HEK293 (cell line): ENCODE data around the gene TRIM46.

Experiments used
- FEZF1 ChIP-seq: fragments of 450-650 bp; formaldehyde crosslinking; IDR thresholded peaks from 2 replicates; pipeline ENCODE4 v1.5.1; 2016; ENCODE audit warnings: missing biosample characterization, missing genetic modification characterization
- HOXA7 ChIP-seq: sonication (generic); formaldehyde crosslinking; IDR thresholded peaks from 2 replicates; pipeline ENCODE4 v1.8.1; 2022; ENCODE audit warnings: missing genetic modification reagents, borderline replicate concordance
- IKZF3 ChIP-seq: fragments of 450-650 bp; IDR thresholded peaks from 2 replicates; pipeline ENCODE4 v1.5.0; 2018; ENCODE audit warnings: missing biosample characterization, mild to moderate bottlenecking, missing genetic modification characterization, moderate library complexity
- ZBTB1 ChIP-seq: fragments of 450-650 bp; formaldehyde crosslinking; IDR thresholded peaks from 2 replicates; pipeline ENCODE4 v1.5.1; 2016; ENCODE audit warnings: missing biosample characterization, missing genetic modification characterization
- ZBTB20 ChIP-seq: fragments of 450-650 bp; formaldehyde crosslinking; IDR thresholded peaks from 2 replicates; pipeline ENCODE4 v1.5.1; 2016; ENCODE audit warnings: missing biosample characterization, missing genetic modification characterization
- ZBTB8A ChIP-seq: fragments of 450-650 bp; formaldehyde crosslinking; IDR thresholded peaks from 2 replicates; pipeline ENCODE4 v1.5.1; 2016; ENCODE audit warnings: missing biosample characterization, missing genetic modification characterization
- ZFP37 ChIP-seq: fragments of 450-650 bp; formaldehyde crosslinking; IDR thresholded peaks from 2 replicates; pipeline ENCODE4 v1.5.1; 2016; ENCODE audit warnings: missing biosample characterization, missing genetic modification characterization
- ZIC2 ChIP-seq: fragments of 450-650 bp; formaldehyde crosslinking; IDR thresholded peaks from 2 replicates; pipeline ENCODE4 v1.5.1; 2016; ENCODE audit warnings: missing biosample characterization, missing genetic modification characterization
- ZNF175 ChIP-seq: fragments of 450-650 bp; formaldehyde crosslinking; IDR thresholded peaks from 2 replicates; pipeline ENCODE4 v1.5.1; 2016; ENCODE audit warnings: missing biosample characterization, missing genetic modification characterization
- ZNF223 ChIP-seq: fragments of 450-650 bp; formaldehyde crosslinking; IDR thresholded peaks from 2 replicates; pipeline ENCODE4 v1.5.1; 2016; ENCODE audit warnings: missing biosample characterization, missing genetic modification characterization
- ZNF274 ChIP-seq, 2 experiments: fragments of 200-500 bp in 1 of 2; fragments of 450-650 bp in 1 of 2; sonication (Bioruptor generic) in 1 of 2; formaldehyde crosslinking in 1 of 2; IDR thresholded peaks; 2 replicates each; pipeline versions ENCODE4 v1.5.1 to v1.6.1; 2014 to 2016; ENCODE audit warnings: borderline replicate concordance in 1 of 2, inconsistent platforms in 1 of 2, low read length in 1 of 2, missing biosample characterization in 1 of 2, missing genetic modification characterization in 1 of 2
- ZNF311 ChIP-seq: fragments of 450-650 bp; formaldehyde crosslinking; IDR thresholded peaks from 2 replicates; pipeline ENCODE4 v1.5.1; 2017; ENCODE audit warnings: missing biosample characterization, missing genetic modification characterization, borderline replicate concordance
- ZNF335 ChIP-seq: fragments of 450-650 bp; formaldehyde crosslinking; conservative IDR thresholded peaks from 2 replicates; pipeline ENCODE4 v1.5.1; 2016; ENCODE audit warnings: missing biosample characterization, missing genetic modification characterization
- ZNF426 ChIP-seq: fragments of 450-650 bp; formaldehyde crosslinking; IDR thresholded peaks from 2 replicates; pipeline ENCODE4 v1.5.1; 2017; ENCODE audit warnings: missing biosample characterization, missing genetic modification characterization, mild to moderate bottlenecking, inconsistent platforms, moderate library complexity
- ZNF544 ChIP-seq: fragments of 450-650 bp; formaldehyde crosslinking; IDR thresholded peaks from 2 replicates; pipeline ENCODE4 v1.5.0; 2017; ENCODE audit warnings: missing biosample characterization, missing genetic modification characterization
- ZNF549 ChIP-seq: fragments of 450-650 bp; IDR thresholded peaks from 2 replicates; pipeline ENCODE4 v1.5.1; 2018; ENCODE audit warnings: missing biosample characterization, missing genetic modification characterization, mild to moderate bottlenecking, inconsistent platforms, moderate library complexity
- ZNF623 ChIP-seq: fragments of 450-650 bp; formaldehyde crosslinking; IDR thresholded peaks from 2 replicates; pipeline ENCODE4 v1.5.1; 2016; ENCODE audit warnings: missing biosample characterization, missing genetic modification characterization
- ZNF664 ChIP-seq: fragments of 450-650 bp; formaldehyde crosslinking; IDR thresholded peaks from 2 replicates; pipeline ENCODE4 v1.5.1; 2016; ENCODE audit warnings: missing biosample characterization, missing genetic modification characterization
- ZNF677 ChIP-seq: fragments of 450-650 bp; IDR thresholded peaks from 2 replicates; pipeline ENCODE4 v1.5.0; 2018; ENCODE audit warnings: missing biosample characterization, mild to moderate bottlenecking, missing genetic modification characterization, moderate library complexity
- TF ChIP-seq, protein P1 (sequence below): fragments of 450-650 bp; formaldehyde crosslinking; IDR thresholded peaks from 2 replicates; pipeline ENCODE4 v1.5.1; 2016; ENCODE audit warnings: missing biosample characterization, missing genetic modification characterization
- TF ChIP-seq, protein P2 (sequence below): fragments of 450-650 bp; formaldehyde crosslinking; IDR thresholded peaks from 2 replicates; pipeline ENCODE4 v1.5.1; 2016; ENCODE audit warnings: missing biosample characterization, missing genetic modification characterization, low read depth
- TF ChIP-seq, protein P3 (sequence below): fragments of 450-650 bp; formaldehyde crosslinking; IDR thresholded peaks from 2 replicates; pipeline ENCODE4 v1.5.1; 2016; ENCODE audit warnings: missing biosample characterization, missing genetic modification characterization
- TF ChIP-seq, protein P4 (sequence below): fragments of 450-650 bp; formaldehyde crosslinking; IDR thresholded peaks from 2 replicates; pipeline ENCODE4 v1.5.1; 2017; ENCODE audit warnings: missing biosample characterization, missing genetic modification characterization
- TF ChIP-seq, protein P5 (sequence below): fragments of 450-650 bp; formaldehyde crosslinking; IDR thresholded peaks from 2 replicates; pipeline ENCODE4 v1.5.1; 2016; ENCODE audit warnings: missing biosample characterization, missing genetic modification characterization, borderline replicate concordance
- TF ChIP-seq, protein P6 (sequence below): fragments of 450-650 bp; formaldehyde crosslinking; IDR thresholded peaks from 2 replicates; pipeline ENCODE4 v1.5.1; 2016; ENCODE audit warnings: missing biosample characterization, missing genetic modification characterization

TRIM46 gene

DNA sequence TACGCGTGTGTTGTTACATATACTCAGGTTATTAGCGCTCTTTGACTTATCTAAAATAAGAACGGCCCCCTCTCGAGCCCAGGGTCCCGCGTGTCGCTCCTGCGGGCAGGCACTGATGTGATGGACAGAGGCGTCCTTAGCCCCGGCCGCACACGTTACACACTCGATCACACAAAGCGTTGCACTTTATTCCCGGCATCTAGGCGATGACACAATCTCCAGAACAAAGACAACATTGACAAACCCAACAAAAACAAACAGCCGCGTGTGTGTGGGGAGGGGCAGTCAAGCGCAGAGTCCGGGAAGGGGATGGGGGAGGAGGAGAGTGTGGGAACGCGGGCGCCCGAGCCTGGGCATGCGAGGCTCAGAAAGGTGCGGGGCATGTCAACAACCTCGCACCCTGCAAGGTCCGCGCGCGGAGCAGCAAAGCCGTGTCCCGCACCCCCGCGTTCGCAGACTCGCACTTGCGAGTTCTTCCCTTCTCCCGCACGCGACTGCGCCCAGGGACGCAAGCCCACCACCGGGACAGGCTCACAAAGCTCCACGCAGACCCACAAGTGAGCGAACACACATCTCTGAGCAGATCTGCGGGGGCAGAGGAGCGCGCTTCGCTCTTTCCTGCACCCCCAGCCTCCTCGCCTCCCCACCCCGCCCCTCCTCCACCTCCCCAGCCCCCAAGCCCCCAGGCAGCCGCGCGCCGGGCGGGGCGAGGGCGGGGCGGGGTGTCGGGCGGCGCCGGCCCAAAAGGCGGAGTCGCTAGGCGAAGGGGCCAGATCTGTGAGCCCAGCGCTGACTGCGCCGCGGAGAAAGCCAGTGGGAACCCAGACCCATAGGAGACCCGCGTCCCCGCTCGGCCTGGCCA is 46.3 kb upstream of the TRIM46 start, which contains the start of gene EFNA1 (continued):
- TF ChIP-seq ZNF664 (no peak), FEZF1 (tag by site-specific recombination) (peak; percentile 83), ZBTB1 (tag by site-specific recombination) (peak; percentile 95), ZIC2 (no peak), ZNF426 (tag by site-specific recombination) (no peak), ZBTB20 (tag by site-specific recombination) (no peak; the same call in 1 of the 2 replicates), ZNF175 (tag by site-specific recombination) (no peak), ZNF274 (IDR thresholded peaks at IDR 0.05; ENCODE audit: low read length) (no peak), ZNF274 (tag by site-specific recombination; IDR thresholded peaks at IDR 0.05; ENCODE audit: borderline replicate concordance) (no peak), ZNF544 (tag by site-specific recombination) (no peak), ZNF623 (no peak; the same call in 1 of the 2 replicates), ZNF311 (tag by site-specific recombination) (no peak), ZNF677 (no peak), ZNF223 (peak; percentile 97), IKZF3 (peak; percentile 64), HOXA7 (CRISPR knock-in tag) (no peak), ZFP37 (tag by site-specific recombination) (no peak), ZNF335 (tag by site-specific recombination) (peak; percentile 13), ZNF549 (tag by site-specific recombination) (no peak), ZBTB8A (peak; percentile 74)
- TF ChIP-seq, protein P1, sequence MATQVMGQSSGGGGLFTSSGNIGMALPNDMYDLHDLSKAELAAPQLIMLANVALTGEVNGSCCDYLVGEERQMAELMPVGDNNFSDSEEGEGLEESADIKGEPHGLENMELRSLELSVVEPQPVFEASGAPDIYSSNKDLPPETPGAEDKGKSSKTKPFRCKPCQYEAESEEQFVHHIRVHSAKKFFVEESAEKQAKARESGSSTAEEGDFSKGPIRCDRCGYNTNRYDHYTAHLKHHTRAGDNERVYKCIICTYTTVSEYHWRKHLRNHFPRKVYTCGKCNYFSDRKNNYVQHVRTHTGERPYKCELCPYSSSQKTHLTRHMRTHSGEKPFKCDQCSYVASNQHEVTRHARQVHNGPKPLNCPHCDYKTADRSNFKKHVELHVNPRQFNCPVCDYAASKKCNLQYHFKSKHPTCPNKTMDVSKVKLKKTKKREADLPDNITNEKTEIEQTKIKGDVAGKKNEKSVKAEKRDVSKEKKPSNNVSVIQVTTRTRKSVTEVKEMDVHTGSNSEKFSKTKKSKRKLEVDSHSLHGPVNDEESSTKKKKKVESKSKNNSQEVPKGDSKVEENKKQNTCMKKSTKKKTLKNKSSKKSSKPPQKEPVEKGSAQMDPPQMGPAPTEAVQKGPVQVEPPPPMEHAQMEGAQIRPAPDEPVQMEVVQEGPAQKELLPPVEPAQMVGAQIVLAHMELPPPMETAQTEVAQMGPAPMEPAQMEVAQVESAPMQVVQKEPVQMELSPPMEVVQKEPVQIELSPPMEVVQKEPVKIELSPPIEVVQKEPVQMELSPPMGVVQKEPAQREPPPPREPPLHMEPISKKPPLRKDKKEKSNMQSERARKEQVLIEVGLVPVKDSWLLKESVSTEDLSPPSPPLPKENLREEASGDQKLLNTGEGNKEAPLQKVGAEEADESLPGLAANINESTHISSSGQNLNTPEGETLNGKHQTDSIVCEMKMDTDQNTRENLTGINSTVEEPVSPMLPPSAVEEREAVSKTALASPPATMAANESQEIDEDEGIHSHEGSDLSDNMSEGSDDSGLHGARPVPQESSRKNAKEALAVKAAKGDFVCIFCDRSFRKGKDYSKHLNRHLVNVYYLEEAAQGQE = peak; percentile 42; the same call in 1 of the 2 replicates
- TF ChIP-seq, protein P2, sequence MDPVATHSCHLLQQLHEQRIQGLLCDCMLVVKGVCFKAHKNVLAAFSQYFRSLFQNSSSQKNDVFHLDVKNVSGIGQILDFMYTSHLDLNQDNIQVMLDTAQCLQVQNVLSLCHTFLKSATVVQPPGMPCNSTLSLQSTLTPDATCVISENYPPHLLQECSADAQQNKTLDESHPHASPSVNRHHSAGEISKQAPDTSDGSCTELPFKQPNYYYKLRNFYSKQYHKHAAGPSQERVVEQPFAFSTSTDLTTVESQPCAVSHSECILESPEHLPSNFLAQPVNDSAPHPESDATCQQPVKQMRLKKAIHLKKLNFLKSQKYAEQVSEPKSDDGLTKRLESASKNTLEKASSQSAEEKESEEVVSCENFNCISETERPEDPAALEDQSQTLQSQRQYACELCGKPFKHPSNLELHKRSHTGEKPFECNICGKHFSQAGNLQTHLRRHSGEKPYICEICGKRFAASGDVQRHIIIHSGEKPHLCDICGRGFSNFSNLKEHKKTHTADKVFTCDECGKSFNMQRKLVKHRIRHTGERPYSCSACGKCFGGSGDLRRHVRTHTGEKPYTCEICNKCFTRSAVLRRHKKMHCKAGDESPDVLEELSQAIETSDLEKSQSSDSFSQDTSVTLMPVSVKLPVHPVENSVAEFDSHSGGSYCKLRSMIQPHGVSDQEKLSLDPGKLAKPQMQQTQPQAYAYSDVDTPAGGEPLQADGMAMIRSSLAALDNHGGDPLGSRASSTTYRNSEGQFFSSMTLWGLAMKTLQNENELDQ (tag by site-specific recombination) = no peak
- TF ChIP-seq, protein P3, sequence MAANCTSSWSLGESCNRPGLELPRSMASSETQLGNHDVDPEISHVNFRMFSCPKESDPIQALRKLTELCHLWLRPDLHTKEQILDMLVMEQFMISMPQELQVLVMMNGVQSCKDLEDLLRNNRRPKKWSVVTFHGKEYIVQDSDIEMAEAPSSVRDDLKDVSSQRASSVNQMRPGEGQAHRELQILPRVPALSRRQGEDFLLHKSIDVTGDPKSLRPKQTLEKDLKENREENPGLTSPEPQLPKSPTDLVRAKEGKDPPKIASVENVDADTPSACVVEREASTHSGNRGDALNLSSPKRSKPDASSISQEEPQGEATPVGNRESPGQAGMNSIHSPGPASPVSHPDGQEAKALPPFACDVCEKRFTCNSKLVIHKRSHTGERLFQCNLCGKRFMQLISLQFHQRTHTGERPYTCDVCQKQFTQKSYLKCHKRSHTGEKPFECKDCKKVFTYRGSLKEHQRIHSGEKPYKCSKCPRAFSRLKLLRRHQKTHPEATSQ (tag by site-specific recombination) = no peak; the same call in 1 of the 2 replicates
- TF ChIP-seq, protein P4, sequence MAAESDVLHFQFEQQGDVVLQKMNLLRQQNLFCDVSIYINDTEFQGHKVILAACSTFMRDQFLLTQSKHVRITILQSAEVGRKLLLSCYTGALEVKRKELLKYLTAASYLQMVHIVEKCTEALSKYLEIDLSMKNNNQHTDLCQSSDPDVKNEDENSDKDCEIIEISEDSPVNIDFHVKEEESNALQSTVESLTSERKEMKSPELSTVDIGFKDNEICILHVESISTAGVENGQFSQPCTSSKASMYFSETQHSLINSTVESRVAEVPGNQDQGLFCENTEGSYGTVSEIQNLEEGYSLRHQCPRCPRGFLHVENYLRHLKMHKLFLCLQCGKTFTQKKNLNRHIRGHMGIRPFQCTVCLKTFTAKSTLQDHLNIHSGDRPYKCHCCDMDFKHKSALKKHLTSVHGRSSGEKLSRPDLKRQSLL (tag by site-specific recombination) = peak; percentile 55; the same call in 1 of the 2 replicates
- TF ChIP-seq, protein P5, sequence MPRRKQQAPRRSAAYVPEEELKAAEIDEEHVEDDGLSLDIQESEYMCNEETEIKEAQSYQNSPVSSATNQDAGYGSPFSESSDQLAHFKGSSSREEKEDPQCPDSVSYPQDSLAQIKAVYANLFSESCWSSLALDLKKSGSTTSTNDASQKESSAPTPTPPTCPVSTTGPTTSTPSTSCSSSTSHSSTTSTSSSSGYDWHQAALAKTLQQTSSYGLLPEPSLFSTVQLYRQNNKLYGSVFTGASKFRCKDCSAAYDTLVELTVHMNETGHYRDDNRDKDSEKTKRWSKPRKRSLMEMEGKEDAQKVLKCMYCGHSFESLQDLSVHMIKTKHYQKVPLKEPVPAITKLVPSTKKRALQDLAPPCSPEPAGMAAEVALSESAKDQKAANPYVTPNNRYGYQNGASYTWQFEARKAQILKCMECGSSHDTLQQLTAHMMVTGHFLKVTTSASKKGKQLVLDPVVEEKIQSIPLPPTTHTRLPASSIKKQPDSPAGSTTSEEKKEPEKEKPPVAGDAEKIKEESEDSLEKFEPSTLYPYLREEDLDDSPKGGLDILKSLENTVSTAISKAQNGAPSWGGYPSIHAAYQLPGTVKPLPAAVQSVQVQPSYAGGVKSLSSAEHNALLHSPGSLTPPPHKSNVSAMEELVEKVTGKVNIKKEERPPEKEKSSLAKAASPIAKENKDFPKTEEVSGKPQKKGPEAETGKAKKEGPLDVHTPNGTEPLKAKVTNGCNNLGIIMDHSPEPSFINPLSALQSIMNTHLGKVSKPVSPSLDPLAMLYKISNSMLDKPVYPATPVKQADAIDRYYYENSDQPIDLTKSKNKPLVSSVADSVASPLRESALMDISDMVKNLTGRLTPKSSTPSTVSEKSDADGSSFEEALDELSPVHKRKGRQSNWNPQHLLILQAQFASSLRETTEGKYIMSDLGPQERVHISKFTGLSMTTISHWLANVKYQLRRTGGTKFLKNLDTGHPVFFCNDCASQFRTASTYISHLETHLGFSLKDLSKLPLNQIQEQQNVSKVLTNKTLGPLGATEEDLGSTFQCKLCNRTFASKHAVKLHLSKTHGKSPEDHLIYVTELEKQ = peak; percentile 92; the same call in 1 of the 2 replicates
- TF ChIP-seq, protein P6, sequence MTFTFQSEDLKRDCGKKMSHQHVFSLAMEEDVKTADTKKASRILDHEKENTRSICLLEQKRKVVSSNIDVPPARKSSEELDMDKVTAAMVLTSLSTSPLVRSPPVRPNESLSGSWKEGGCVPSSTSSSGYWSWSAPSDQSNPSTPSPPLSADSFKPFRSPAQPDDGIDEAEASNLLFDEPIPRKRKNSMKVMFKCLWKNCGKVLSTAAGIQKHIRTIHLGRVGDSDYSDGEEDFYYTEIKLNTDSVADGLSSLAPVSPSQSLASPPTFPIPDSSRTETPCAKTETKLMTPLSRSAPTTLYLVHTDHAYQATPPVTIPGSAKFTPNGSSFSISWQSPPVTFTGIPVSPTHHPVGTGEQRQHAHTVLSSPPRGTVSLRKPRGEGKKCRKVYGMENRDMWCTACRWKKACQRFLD (tag by site-specific recombination) = no peak
